Fibroblast of skin of scalp (primary cell): ENCODE data around the gene BORCS5.
"Not testable (repeated sequence)": the region's sequence is repeated elsewhere in the genome, so short reads cannot be mapped to it uniquely, and the experiment has no call there.

Experiments
- DNase-seq: peaks from one replicate; pipeline ENCODE4 v3.0.0-alpha.2; 2013

BORCS5 gene

DNA sequence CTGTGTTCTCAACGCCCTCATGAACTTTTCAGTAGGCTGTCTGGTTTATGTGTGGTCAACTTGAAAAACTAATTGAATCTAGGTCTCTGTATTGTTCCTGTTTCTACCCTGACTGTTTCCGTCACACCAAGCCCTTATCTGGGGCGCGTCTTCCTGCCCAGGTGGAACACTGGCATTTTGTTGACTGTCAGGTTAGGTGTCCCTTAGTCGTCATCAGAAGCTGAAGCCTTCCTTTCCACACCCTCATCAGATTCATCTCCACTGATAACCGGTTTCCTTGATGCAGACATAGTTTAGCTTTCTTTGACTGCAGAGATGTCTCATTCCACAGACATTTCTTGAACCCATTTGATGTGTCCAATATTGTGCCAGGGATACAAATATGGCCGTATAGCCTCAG, 109.3 kb downstream of the BORCS5 start:
- DNase-seq = no peak

DNA sequence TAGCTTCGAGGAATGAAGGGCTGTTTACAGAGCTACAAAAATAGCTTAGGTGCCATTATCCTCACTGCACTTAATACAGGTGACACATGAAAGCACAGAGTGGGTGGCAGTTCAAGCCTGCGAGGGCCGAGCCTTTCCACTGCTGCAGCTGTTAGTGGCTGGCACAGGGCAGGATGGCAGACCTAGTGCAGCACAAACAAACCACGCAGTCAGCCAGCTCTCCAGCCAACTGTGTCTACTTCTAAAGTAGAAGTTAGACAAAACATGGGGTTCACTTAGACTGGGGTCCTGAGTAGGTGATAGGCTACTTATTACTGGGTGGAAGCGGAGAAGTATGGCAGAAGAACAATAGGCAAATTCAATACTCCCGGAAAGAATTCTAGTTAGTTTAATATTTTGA, 110.4 kb downstream of the BORCS5 start:
- DNase-seq = no peak

DNA sequence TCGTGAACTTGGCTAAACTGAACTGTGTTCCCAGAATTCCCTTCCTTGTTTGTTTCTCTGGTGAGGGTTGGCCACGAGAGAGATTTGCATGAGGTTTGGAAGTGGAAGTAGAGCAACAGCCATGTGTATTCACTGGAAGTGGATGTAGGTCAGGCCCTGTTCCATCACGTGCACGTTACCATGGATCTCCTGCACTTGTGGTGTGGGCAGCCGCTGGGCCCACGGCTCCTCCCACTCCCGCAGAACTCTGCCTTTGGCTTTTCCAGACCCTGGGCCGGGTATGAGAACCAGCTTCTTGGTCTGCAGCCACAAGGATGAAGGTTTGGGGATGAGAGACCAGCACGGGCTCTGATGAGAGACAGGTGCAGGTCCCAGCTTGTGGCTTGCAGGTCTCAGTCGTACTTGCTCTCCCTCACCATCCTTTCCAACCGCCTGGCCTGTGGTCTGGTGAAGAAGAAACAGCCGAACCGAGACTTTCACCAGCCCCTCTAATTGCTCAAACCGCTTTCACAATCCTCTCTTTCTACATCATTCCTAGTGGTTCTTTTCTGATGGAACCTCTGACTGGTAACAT, 110.9 kb downstream of the BORCS5 start:
- DNase-seq = no peak

DNA sequence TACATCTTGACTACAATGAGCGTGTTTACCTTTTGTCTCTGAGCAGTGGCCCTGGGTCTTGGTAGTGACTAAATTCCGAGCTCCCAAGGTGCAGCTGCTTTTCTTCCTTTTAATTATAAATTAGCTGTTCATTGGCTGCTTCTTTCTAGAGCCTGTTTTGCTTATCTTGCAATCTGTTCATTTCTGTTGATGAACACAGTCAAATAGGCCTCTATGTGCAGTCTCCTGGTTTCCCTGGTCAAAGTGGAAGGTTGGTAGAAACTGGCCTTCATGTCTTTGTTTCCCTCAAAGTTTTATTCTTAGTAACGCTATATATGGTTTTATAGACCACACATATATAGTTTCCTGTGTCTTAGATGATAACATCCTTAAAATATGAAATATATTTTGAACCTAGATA, 111.7 kb downstream of the BORCS5 start:
- DNase-seq = no peak

DNA sequence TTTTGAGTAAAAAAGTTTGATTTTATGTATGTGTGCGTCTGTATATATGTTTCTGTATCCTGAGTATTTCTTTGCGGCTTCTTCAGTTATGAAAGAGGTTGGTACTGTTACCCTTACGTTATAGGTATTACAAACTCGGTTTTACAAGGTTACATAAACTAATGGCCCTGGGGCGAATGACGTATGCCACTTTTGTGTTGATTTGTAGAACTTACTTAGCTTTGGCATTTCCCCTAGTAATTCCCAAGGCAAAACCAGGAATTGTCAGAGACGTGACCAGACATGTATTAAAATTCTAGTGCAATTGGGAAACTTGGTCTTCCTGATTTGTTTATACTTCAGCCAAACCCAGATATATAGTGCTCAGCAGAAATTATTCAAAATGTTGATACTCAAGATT, 112.5 kb downstream of the BORCS5 start:
- DNase-seq = no peak

DNA sequence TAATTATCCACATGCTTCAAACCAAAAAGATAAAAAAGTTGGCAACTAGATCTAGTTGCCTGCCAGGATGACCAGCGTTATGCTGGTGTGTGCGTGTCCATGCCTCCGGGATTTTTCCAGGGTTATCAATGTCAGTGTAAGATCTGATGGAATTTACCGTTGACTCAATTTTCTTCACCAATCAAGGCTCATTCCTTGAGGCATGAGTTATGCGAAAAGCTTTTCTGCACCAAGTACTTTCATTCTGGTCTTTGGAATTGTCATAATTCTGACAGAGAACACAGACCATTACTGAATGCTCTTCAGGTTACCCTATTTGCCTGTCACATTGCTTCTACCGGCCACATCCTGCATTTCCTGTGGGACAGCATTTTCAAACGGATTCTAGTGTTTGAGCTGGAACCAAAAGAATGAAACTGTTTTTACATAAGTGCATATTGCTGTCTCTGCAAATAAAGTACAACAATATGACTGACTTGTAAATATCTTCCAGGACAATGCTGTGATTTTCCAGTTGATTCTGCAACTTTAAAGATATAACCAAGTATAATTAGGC, 114.0 kb downstream of the BORCS5 start:
- DNase-seq = no peak

DNA sequence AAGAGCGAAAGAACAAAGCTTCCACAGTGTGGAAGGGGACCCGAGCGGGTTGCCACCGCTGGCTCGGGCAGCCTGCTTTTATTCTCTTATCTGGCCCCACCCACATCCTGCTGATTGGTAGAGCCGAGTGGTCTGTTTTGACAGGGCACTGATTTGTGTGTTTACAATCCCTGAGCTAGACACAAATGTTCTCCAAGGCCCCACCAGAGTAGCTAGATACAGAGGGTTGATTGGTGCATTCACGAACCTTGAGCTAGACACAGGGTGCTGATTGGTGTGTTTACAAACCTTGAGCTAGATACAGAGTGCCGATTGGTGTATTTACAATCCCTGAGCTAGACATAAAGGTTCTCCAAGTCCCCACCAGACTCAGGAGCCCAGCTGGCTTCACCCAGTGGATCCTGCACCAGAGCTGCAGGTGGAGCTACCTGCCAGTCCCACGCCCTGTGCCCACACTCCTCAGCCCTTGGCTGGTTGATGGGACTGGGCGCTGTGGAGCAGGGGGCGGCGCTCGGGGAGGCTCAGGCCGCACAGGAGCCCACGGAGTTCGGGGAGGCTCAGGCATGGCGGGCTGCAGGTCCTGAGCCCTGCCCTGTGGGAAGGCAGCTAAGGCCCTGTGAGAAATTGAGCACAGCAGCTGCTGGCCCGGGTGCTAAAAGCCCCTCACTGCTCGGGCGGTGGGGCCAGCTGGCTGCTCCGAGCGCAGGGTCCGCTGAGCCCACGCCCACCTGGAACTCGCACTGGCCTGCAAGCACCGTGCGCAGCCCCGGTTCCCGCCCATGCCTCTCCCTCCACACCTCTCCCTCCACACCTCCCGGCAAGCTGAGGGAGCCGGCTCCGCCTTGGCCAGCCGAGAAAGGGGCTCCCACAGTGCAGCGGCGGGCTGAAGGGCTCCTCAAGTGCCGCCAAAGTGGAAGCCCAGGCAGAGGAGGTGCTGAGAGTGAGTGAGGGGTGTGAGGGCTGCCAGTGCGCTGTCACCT, 115.4 kb downstream of the BORCS5 start:
- not testable (repeated sequence) for DNase-seq

DNA sequence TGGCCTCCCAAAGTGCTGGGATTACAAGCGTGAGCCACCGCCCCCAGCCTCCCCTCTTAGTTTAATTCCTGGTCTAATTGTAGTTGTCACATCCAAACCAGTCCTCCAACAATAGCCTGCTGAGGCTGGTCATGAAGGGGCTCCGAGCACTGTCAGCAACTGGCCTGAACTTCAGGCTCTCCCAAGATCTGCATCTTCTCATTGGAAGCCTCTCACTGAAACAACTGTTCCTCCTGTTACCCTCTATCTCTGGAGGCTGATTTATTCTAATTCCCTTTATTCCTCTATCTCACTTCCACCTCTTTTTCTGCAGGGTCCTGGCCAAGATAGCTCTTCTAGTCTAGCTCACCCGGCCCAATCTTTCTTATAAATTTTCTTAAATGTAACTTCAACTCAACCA, 116.3 kb downstream of the BORCS5 start:
- DNase-seq = no peak

DNA sequence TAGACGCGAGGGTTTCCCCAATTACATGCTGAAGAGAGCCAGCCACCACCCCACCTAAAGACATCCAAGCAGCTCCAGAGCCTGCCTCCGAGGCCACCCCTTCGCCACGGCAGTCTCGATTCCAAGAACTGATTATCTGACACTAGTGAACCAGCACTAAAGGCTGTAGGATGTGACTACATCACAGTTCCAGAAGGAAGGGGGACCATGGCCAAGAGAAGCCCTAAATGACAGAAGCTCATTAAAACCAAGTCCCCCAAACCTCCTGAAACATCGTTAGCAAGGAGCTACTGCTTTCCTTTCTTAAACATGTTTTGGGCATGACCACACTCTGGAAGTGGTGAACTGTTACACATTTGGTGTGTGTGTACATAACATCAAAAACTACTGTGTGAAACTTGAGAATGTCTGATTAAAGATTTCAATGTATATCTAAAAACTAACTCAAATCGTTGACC, 117.6 kb downstream of the BORCS5 start:
- no peak for DNase-seq

DNA sequence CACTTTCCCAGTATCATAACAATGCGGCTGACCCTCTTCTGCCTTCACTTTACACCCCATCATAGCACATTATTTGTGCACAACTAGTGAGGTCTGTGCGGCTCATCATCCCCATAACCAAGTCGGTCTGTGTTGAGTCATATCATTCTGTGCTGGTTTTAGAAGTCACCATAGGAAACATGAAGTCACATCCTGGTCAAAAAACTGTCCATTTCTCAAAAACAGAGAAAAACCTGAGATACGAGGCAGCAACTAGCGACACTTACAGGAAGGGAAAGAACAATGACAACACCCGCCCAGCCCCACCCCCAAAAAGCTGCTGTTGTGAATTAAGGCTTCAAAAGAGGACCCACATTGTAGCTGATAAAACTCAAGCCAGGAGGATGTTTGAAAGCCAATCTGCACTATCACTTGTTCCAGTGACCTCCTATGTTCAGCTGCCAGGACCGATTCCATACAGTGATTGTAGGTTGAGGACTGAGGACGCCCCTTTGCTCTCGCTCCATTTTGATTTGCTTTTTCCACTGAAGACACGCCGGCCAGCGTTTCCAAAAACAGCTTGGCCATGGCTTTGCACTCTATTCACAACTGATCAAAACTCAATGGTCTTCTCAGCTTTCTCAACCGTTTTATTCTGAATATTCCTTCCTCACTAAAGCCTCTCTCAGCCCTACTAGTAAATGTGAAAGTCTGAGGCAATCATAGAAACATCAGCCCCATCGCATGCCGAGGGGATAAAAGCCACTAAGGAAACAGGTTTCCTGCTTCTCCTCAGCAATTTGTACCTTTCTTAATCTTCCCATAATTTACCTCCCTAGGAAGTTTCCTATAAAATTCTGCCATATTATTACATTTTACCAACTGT, 118.3 kb downstream of the BORCS5 start:
- no peak for DNase-seq

DNA sequence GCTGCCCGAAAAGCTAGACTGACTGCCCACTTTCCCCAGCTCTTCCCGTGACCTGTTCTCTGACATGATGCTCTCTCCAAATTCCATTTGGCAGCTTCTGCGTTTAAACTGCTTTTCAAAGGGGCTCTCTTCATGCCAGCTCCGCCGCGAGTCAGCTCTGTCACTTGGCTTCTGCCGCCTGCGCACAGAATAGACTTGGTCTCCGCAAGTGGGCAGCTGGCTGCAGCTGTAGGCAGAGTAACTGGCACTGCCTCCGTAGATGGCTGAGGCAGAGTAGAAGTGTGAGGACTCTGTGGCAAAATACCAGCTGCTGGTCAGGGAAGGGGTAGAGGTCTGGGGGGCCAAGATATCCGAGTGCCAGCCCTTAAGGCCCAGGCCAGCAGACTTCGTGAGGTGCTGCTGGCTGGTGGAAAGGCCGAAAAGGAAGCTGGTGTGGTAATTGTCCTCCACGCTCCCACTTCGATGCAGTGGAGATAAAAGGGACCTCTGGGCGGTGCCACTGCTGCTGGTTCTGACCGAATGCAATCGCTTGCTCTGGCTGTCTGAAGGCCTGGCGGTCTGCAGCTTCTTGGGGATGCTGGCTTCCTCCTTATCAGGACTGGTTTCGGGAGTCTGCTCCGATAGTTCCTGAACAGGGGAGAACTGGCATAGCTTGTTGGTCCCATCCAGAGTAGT, 120.1 kb downstream of the BORCS5 start:
- no peak for DNase-seq

DNA sequence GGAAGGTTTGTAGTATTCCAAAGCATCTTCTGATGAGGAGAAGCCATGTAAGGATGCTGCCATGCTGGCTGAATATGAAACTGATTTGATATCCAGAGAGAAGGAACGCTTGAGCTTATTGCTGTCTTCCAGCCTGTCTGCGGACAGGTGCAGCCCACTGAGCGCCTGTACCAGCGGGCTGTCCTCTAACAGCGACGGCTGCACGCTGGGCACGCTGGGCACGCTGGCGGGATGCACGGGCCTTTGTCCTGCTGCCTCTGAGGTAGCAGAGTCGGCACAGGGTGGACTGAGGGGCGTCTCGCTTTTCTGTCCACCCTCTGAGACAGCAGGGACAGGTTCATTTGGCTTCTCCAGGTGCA, 120.6 kb downstream of the BORCS5 start:
- DNase-seq = no peak

DNA sequence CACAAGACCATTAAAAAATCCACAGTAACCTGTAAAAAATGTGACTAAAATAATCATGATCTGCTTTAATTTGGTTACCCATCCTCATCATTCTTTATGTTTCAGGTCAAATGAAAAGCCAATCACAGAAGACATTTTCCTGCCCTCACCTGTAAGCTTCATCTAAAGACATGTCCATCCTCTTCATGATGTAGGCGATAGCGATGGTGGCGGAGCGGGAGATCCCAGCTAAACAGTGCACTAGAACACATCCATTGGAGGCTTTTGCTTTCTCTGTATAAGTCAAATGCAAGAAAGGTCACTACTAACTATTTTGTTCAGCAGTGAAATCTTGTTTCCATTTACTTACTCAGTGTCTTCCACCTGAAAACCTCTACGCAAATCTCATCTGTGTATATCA, 123.2 kb downstream of the BORCS5 start:
- DNase-seq = no peak

DNA sequence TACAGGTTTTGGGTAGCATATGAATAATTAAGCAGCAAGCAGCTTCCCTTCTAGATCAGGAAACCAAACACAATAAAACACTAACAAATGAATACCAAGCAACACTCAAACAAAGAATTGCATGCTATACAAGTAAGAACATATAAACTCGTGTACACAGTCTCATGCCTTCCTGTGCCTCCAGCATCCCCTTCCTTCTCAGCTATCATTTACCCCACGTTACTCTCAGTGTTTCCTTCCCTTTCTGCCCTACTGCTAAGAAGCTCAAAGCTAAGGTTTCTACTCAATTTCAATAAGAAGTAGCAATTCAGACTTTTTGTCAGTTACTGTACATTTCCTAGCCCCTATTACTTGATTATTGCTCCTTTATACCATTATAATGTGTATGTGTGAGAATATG, 124.8 kb downstream of the BORCS5 start:
- DNase-seq = no peak

DNA sequence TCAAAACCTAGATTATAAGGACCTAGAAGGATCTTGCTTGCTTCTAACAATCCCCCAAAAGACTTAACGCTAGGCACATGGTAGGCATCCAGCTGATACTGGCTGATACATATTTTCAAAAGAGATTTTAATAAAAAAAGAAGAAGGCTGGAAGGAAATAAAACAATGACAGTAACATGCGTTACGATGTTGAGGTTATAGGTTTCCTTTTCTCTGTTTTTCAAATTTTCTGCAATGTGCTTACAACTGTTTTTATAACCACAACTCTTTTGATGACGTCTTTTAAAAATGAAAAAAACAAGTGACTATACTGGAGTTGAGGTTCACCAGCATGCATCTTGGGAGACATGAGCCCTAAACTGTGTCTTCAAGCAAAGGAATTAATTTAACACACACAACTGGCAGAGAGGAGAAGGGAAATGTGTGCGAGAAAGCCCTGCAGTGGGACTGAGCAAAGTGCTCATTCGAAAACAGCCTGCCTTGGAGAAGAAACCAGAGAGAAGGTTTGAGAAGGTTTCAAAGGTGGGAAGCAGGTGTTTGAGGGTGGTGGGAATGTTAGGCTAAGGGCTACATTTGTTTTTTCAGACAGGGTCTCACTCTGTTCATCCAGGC, 125.4 kb downstream of the BORCS5 start:
- DNase-seq = no peak

DNA sequence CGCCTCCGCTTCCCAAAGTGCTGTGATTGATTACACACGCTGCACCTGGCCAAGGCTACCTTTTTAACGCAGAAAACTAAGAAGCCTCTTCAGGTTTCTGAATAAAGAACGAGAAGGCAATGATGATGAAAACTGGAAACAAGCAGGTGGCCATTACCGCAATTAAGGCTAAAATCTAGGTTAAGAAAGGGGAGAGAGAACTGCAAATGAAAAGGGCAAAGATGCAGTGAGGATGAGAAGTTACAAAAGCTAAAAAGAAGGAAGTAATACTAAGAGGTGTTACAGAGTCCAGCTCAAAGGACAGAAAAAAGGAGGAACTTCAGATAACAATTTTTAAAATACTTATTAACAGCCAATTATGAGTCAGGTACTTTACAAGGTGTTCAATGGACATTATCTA, 126.1 kb downstream of the BORCS5 start:
- DNase-seq = no peak

DNA sequence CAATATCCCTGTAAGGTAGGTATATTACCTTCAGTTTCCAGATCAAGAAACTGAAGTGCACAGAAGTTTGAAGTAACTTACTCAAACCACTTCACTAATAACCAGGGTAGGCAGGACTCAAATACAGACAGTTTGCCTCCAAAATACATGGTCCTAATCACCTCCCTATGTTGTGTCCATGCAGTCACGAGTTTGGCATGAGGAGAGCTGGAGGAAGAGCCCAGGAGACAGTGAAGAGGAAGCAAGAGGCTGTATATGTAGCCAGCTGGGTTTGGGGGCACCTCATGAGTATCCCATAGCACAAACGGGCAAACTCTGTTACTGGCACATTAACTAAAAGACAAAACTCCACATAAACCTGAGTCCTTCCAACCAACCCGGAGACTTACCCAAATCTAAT, 126.6 kb downstream of the BORCS5 start:
- DNase-seq = no peak

DNA sequence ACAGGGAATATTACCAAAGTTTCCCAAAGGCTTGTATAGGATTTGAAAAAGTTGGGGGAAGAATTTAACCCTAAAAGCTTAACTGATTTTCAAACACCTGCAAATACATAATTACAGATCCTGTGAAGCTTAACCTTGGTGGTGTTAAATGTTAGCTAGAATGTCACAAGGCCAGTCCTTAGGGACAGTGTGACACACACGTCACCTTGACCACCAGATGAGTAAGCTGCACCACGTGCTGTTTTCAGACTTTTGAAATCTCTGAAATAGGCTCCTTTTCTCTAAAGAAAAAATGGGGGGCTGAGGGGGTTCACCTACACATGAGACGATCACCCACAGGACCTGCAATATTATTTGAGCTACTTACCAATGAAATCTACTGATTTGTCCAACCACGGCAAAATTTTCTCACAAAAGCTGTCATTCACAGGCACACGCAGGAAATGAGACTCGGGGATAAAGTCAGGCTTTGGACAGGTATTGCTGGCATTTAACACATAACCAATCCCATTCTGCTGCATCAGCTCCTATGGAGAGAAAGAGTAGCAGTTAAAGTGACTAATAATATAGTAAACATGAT, 129.9 kb downstream of the BORCS5 start:
- DNase-seq = no peak

DNA sequence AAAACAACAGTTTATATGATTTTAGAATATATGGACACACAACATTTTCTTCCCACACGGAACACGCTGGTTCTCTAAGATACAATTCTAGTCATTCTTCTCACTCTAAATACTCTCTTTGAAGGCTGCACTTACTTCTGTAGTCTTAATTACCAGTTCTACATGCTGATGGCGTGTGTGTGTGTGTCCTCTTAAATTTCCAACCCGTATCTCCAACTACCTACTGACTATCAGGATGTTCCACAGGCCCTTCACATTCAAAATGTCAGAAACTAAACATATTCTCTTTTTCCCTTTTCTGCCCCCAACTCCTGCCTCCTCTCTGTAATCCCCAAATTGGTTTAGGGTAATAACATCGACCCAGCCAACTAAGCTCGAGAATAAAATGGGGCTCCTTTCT, 130.6 kb downstream of the BORCS5 start:
- DNase-seq = no peak

DNA sequence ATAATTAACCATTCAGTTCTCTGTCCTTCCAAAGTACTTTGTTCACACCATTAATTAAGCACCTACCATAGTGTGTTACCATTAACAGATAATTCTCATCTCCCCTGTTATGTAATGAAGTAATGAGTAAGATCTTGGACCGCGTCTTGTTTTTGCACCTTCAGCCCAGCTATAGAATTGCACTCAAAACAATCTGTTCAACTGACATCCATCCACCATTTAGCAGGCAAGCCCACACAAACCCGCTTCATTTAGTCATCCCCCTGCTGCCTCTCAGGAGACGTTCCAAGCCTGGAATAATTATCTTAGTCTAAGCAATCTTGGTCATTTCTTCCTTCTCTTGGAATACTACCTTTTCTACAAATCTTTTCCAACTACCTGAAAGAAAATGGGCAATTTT, 131.4 kb downstream of the BORCS5 start:
- no peak for DNase-seq

DNA sequence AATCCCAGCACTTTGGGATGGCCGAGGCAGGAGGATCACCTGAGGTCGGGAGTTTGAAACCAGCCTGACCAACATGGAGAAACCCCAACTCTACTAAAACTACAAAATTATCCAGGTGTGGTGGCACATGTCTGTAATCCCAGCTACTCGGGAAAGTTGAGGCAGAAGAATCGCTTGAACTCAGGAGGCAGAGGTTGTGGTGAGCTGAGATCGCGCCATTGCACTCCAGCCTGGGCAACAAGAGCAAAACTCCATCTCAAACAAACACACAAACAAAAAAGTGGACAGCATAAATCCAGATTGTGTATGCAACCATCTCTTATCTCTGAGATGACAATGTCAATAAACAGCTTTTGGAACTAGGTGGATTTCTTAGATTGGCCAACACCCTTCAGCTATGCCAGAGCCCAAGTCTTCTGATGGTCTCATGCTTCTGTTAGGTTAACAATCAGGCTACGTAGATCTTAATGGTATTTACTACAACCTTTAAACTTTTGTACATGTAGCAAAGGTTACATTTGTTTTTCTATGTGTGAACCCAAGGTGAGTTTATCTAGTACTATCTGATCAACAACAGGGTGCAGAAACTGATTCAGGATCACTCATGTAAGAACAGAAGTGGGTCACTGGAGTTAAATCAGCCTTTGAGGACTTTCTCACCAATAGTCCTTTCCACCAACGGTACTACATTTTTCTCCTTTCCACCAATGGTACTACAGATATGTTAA, 132.1 kb downstream of the BORCS5 start:
- DNase-seq = no peak
